CD4-positive, CD25-positive, alpha-beta regulatory T cell (primary cell): Measurements from ENCODE around the gene RPS6KA5. TPM values are rescaled to one million over a fixed set of nuclear protein-coding genes. Genes with fewer than 3 reads are reported as not detected.
"Not testable (repeated sequence)": the region's sequence is repeated elsewhere in the genome, so short reads cannot be mapped to it uniquely, and the experiment has no call there.

Experiments used
- ATAC-seq, 2 donors: fragments of 150-1000 bp; cut with Tn5 transposase; one replicate each; pipeline ENCODE4 v1.10.0; 2021; ENCODE audit warnings: low read depth in 2 of 2, moderate number of reproducible peaks in 2 of 2, moderate library complexity in 1 of 2
- DNase-seq, 3 donors: peaks; one replicate each; pipeline versions ENCODE4 v3.0.0 to v3.0.0-alpha.2; 2012 to 2022; ENCODE audit warnings: mixed read lengths in 1 of 3
- H3K27ac ChIP-seq: one replicate; pipeline ENCODE4 v1.7.0; 2013; ENCODE audit warnings: mild to moderate bottlenecking, low read length; ENCODE audit not compliant: insufficient read depth, poor library complexity, severe bottlenecking
- H3K27me3 ChIP-seq: one replicate; pipeline ENCODE4 v1.7.0; 2013; ENCODE audit warnings: low read length; ENCODE audit not compliant: control insufficient read depth, insufficient read depth
- H3K36me3 ChIP-seq: one replicate; pipeline ENCODE4 v1.7.0; 2013; ENCODE audit warnings: mild to moderate bottlenecking, low read length, moderate library complexity; ENCODE audit not compliant: control insufficient read depth, insufficient read depth
- H3K4me1 ChIP-seq: 2 replicates; pipeline ENCODE4 v1.7.0; 2013; ENCODE audit warnings: mild to moderate bottlenecking, low read length; ENCODE audit not compliant: insufficient read depth, control insufficient read depth, poor library complexity, severe bottlenecking
- H3K4me3 ChIP-seq: one replicate; pipeline ENCODE4 v1.7.0; 2013; ENCODE audit warnings: low read depth, mild to moderate bottlenecking, low read length, moderate library complexity
- H3K9me3 ChIP-seq, 2 experiments: 1 replicate in 1 of 2; 2 replicates in 1 of 2; pipeline ENCODE4 v1.7.0; 2013; ENCODE audit warnings: low read length in 2 of 2, mild to moderate bottlenecking in 1 of 2, moderate library complexity in 1 of 2; ENCODE audit not compliant: control insufficient read depth in 2 of 2
- H3K27ac Mint-ChIP-seq, 3 donors: one replicate each; pipeline ENCODE4 v1.8.0; 2020 to 2022; ENCODE audit warnings: mild to moderate bottlenecking in 3 of 3, mixed read lengths in 3 of 3, moderate library complexity in 2 of 3
- H3K27me3 Mint-ChIP-seq: one replicate; pipeline ENCODE4 v1.8.0; 2022; ENCODE audit warnings: mild to moderate bottlenecking, mixed read lengths
- H3K36me3 Mint-ChIP-seq: one replicate; pipeline ENCODE4 v1.8.0; 2020; ENCODE audit warnings: mixed read lengths
- H3K4me1 Mint-ChIP-seq, 4 donors: one replicate each; pipeline ENCODE4 v1.8.0; 2020 to 2022; ENCODE audit warnings: mixed read lengths in 4 of 4, mild to moderate bottlenecking in 1 of 4
- H3K4me3 Mint-ChIP-seq, 4 donors: one replicate each; pipeline ENCODE4 v1.8.0; 2020 to 2022; ENCODE audit warnings: mild to moderate bottlenecking in 4 of 4, mixed read lengths in 4 of 4, moderate library complexity in 3 of 4
- H3K9me3 Mint-ChIP-seq, 7 donors: one replicate each; pipeline ENCODE4 v1.8.0; 2020 to 2022; ENCODE audit warnings: mixed read lengths in 7 of 7, mild to moderate bottlenecking in 3 of 7, moderate library complexity in 2 of 7
- polyA plus RNA-seq, 4 donors: library from polyadenylated mRNA; unstranded; fragments of 300-500 nt; fragmentation: Illumina TruSeq; gene quantifications; one replicate each; pipeline ENCODE4 v1.2.3, GENCODE V29; 2021
- total RNA-seq: library from RNA; stranded (reverse); gene quantifications from one replicate; pipeline ENCODE4 v1.2.3, GENCODE V29; 2022

RPS6KA5 gene
- 38.2 TPM for total RNA-seq
- 10 to 100 TPM; 20.9 to 29.1 (median 24.6) TPM for polyA plus RNA-seq

DNA sequence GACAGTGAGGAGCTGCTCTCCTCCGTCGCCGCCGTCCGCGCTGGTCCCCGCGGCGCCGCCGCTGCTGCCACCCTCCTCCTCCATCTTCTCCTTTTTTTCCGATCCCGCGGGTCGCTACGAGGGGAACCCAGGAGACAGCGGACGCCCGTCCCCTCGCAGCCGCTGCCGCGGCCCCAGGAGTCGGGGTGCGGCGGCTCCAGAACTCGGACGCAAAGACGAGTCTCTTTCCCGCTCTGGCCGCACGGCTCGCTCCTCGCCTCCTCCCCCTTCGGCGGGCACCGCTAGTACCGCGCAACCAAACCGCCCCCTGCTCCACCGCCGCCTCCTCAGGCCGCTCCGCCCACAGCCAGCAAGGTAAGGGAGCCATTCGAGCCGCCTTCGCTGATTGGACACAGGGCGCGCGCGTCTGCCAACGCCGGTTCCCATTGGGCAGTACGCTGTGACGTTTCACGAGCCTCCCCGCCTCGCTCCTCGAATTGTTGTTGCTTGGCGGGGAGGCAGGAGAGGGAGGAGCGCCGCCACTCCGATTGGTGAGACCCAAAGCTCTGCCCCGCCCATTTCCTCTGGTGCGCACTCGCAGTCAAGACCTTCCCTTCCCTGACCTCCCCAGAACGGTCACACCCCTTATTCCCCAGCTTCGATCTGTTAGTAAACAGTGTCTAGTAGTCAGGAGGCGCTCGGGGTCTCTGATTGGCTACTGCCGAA, at the start of gene RPS6KA5:
Gene RPS6KA5 (minus strand): TSS at position 291 of the 705 bp plus-strand sequence. CDS start 207 bp downstream, at position 84.
- Histone ChIP-seq H3K27ac (peak within 1 kb of the TSS; percentile 93), H3K4me3 (peak within 1 kb of the TSS; percentile 93), H3K36me3 (no peaks in the 10 kb centered on the region), H3K27me3 (no peaks in the 10 kb centered on the region), H3K4me1 (peaks cover 68% of the 10 kb centered on the region), H3K9me3 (no peaks in the 10 kb centered on the region)
- Mint-ChIP-seq H3K27ac (peak within 1 kb of the TSS in 2 of 3 donors; percentile 76 to 81), H3K4me3 (peak within 1 kb of the TSS; percentile 88 to 94 (median 92)), H3K9me3 (no peaks in the 10 kb centered on the region), H3K4me1 (peaks cover 33 to 68% (median 61%) of the 10 kb centered on the region in 4 donors), H3K36me3 (peaks cover 3% of the 10 kb centered on the region), H3K27me3 (no peaks in the 10 kb centered on the region)
- peak; percentile 83 to 84 for ATAC-seq
- DNase-seq = peak; percentile 99 to 100 (median 100)

DNA sequence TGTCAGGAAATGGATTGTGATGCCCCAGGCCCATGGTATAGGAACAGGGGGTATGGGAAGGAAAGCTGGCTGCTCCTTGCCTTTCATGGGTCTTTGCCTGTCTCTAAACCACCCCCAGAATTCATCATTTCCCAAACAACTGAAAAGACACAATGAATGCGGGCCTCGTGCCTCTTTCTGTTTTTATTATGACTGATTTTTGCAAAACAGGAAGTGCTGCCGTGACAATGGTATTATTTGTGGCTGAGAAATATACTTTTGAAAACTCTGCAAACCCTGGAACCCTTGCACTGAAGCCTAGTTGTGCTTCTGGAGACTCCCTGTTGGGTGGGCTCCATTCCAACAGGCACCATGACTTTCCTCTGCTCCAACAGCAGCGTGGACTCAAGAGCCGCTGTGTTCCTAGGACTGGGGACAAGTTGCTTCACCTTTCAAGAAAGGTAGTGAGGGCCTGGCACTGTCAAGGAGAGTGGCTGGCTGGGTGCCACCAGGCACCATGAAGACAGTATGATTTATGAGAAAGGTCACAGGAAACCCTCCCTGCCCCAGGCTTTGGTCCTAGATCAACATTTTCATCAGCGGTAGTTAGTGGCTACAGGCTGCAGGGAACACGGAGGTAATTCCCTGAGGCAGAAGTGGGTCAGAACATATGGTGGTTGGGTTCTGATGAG, 48.6 kb upstream of the RPS6KA5 start:
- Histone ChIP-seq H3K4me3 (peak overlapping the region; percentile 58), H3K27me3 (no peaks in the 10 kb centered on the region), H3K9me3 (no peaks in the 10 kb centered on the region), H3K4me1 (peaks cover 49% of the 10 kb centered on the region), H3K27ac (peak overlapping the region; percentile 78), H3K36me3 (no peaks in the 10 kb centered on the region)
- peaks cover 27 to 54% (median 37%) of the 10 kb centered on the region in 4 donors for H3K4me1 Mint-ChIP-seq
- ATAC-seq (peak; percentile 34 to 35), DNase-seq (peak in 2 of 3 donors; percentile 64 to 83)
- H3K9me3 Mint-ChIP-seq = peaks cover 0 to 4% (median 0%) of the 10 kb centered on the region in 7 donors
- H3K36me3 Mint-ChIP-seq = no peaks in the 10 kb centered on the region
- peak overlapping the region; percentile 88 to 97 (median 95) for H3K27ac Mint-ChIP-seq
- peak overlapping the region; percentile 74 to 91 (median 85) for H3K4me3 Mint-ChIP-seq
- H3K27me3 Mint-ChIP-seq = no peaks in the 10 kb centered on the region

DNA sequence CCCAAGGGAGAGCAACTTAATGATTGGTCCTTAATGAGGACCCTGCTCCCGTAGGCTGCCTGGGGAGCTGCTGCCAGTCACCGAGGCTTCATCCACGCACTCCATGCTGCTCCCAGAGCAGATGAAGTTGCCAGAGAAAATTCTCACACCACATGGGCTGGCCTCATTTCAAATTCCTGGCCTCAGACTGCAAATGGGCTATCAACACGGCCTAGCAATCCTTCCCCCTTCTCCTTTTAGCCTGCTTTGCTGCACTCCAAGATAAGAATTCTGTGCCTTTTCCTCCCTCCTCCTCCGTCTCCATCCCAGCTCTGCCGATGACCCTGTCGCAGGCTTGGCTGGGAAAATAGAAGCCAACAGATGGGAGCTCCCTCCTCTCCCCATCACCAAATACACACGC, 42.7 kb upstream of the RPS6KA5 start:
- Histone ChIP-seq H3K27me3 (no peaks in the 10 kb centered on the region), H3K9me3 (no peaks in the 10 kb centered on the region), H3K36me3 (no peaks in the 10 kb centered on the region), H3K27ac (no peak overlapping the region), H3K4me3 (no peak overlapping the region), H3K4me1 (peaks cover 14% of the 10 kb centered on the region)
- H3K36me3 Mint-ChIP-seq = no peaks in the 10 kb centered on the region
- no peaks in the 10 kb centered on the region for H3K27me3 Mint-ChIP-seq
- peak overlapping the region in 1 of 4 donors; percentile 8 for H3K4me3 Mint-ChIP-seq
- no peaks in the 10 kb centered on the region for H3K9me3 Mint-ChIP-seq
- peak overlapping the region in 1 of 3 donors; percentile 32 for H3K27ac Mint-ChIP-seq
- no peak for DNase-seq
- ATAC-seq = no peak
- peaks cover 11 to 34% (median 23%) of the 10 kb centered on the region in 4 donors for H3K4me1 Mint-ChIP-seq

- H3K4me1 Mint-ChIP-seq = peaks cover 8 to 26% (median 19%) of the 10 kb centered on the region in 4 donors
- Histone ChIP-seq H3K27ac (no peak overlapping the region), H3K4me3 (peak overlapping the region; percentile 63), H3K36me3 (no peaks in the 10 kb centered on the region), H3K4me1 (peaks cover 11% of the 10 kb centered on the region), H3K27me3 (no peaks in the 10 kb centered on the region), H3K9me3 (no peaks in the 10 kb centered on the region)
- DNase-seq = peak in 1 of 3 donors; percentile 45
- no peak for ATAC-seq
- H3K4me3 Mint-ChIP-seq = peak overlapping the region in 3 of 4 donors; percentile 53 to 62 (median 53)
- peak overlapping the region; percentile 23 to 83 (median 82) for H3K27ac Mint-ChIP-seq
- H3K9me3 Mint-ChIP-seq = no peaks in the 10 kb centered on the region
- no peaks in the 10 kb centered on the region for H3K27me3 Mint-ChIP-seq
- H3K36me3 Mint-ChIP-seq = no peaks in the 10 kb centered on the region
Observed at GRCh38 chr14:91100102-91100501, 39.7 kb upstream of the RPS6KA5 start.

GRCh38 chr14:91098591-91098990, 38.1 kb upstream of the RPS6KA5 start:
- ATAC-seq (no peak), DNase-seq (no peak)
- H3K27ac ChIP-seq = no peak overlapping the region
- H3K4me3 ChIP-seq = no peak overlapping the region
- H3K9me3 ChIP-seq = no peaks in the 10 kb centered on the region
- no peaks in the 10 kb centered on the region for H3K36me3 ChIP-seq
- H3K27me3 Mint-ChIP-seq = no peaks in the 10 kb centered on the region
- H3K4me1 Mint-ChIP-seq = peaks cover 8 to 26% (median 18%) of the 10 kb centered on the region in 4 donors
- no peaks in the 10 kb centered on the region for H3K27me3 ChIP-seq
- peak overlapping the region in 1 of 4 donors; percentile 34 for H3K4me3 Mint-ChIP-seq
- no peaks in the 10 kb centered on the region for H3K36me3 Mint-ChIP-seq
- H3K4me1 ChIP-seq = peaks cover 11% of the 10 kb centered on the region
- no peaks in the 10 kb centered on the region for H3K9me3 Mint-ChIP-seq
- H3K27ac Mint-ChIP-seq = peak overlapping the region in 1 of 3 donors; percentile 17

DNA sequence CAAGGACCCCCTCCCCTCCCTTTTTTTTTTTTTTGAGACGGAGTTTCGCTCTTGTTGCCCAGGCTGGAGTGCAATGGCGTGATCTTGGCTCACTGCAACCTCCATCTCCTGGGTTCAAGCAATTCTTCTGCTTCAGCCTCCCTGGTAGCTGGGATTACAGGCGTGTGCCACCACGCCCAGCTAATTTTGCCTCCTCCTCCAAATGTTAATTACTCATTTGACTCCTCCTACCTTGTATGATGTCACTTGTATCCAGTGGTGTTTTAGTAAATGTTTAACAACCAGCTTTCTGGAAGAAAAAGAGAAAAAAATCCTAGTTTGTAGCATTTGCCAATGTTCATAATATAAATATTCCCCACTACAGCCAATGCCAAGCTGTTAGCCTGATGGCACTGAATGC, 37.2 kb upstream of the RPS6KA5 start:
- H3K9me3 ChIP-seq, DNase-seq, H3K27me3 ChIP-seq, ATAC-seq, H3K4me3 ChIP-seq, H3K36me3 Mint-ChIP-seq, H3K9me3 Mint-ChIP-seq, H3K27ac ChIP-seq, H3K36me3 ChIP-seq, H3K4me3 Mint-ChIP-seq, H3K27me3 Mint-ChIP-seq: not testable (repeated sequence)
- H3K4me1 ChIP-seq = peaks cover 11% of the 10 kb centered on the region
- Mint-ChIP-seq H3K4me1 (peaks cover 8 to 26% (median 16%) of the 10 kb centered on the region in 4 donors), H3K27ac (peak overlapping the region in 1 of 3 donors; percentile 5)

GRCh38 chr14:91095178-91095577, 34.7 kb upstream of the RPS6KA5 start:
- peaks cover 7% of the 10 kb centered on the region for H3K4me1 ChIP-seq
- H3K9me3 Mint-ChIP-seq = no peaks in the 10 kb centered on the region
- no peak overlapping the region for H3K4me3 ChIP-seq
- H3K9me3 ChIP-seq = no peaks in the 10 kb centered on the region
- no peaks in the 10 kb centered on the region for H3K27me3 Mint-ChIP-seq
- H3K4me3 Mint-ChIP-seq = no peak overlapping the region
- no peaks in the 10 kb centered on the region for H3K27me3 ChIP-seq
- peaks cover 7 to 16% (median 13%) of the 10 kb centered on the region in 4 donors for H3K4me1 Mint-ChIP-seq
- DNase-seq (no peak), ATAC-seq (no peak)
- no peaks in the 10 kb centered on the region for H3K36me3 ChIP-seq
- H3K27ac Mint-ChIP-seq = no peak overlapping the region
- H3K36me3 Mint-ChIP-seq = no peaks in the 10 kb centered on the region
- no peak overlapping the region for H3K27ac ChIP-seq
